Esophagus muscularis mucosa (tissue), 4 donors: ENCODE measurements around the gene SETBP1. TPM values are rescaled to one million over a fixed set of nuclear protein-coding genes. Genes with fewer than 3 reads are reported as not detected.
A peak's percentile ranks its signal among the peaks of the same experiment; 100 is the strongest.

ENCODE experiments used
- DNase-seq: peaks from one replicate; pipeline ENCODE4 v3.0.0-alpha.2; 2017; ENCODE audit errors: extremely low spot score
- H3K27ac ChIP-seq, 4 donors: fragments of 200-600 bp; sonication (generic); replicated peaks in 1 of 4; 1 replicate in 3 of 4; 2 replicates in 1 of 4; pipeline ENCODE4 v1.5.1; 2016 to 2019; ENCODE audit warnings: mild to moderate bottlenecking in 1 of 4
- H3K27me3 ChIP-seq, 4 donors: fragments of 200-600 bp; sonication (generic); one replicate each; pipeline versions ENCODE4 v1.5.1 to v1.6.0; 2016 to 2019
- H3K36me3 ChIP-seq, 4 donors: fragments of 200-600 bp; sonication (generic); one replicate each; pipeline ENCODE4 v1.5.1; 2016 to 2019
- H3K4me1 ChIP-seq, 4 donors: fragments of 200-600 bp; sonication (generic); one replicate each; pipeline ENCODE4 v1.5.1; 2016 to 2019
- H3K4me3 ChIP-seq, 4 donors: fragments of 200-600 bp; sonication (generic); 1 replicate in 2 of 4; 2 replicates in 2 of 4; pipeline ENCODE4 v1.5.1; 2016 to 2019; ENCODE audit warnings: mild to moderate bottlenecking in 4 of 4, moderate library complexity in 1 of 4
- H3K9me3 ChIP-seq, 4 donors: fragments of 200-600 bp; sonication (generic); 1 replicate in 3 of 4; 2 replicates in 1 of 4; pipeline ENCODE4 v1.5.1; 2016 to 2019
- EP300 ChIP-seq: sonication (generic); formaldehyde crosslinking; IDR thresholded peaks from one replicate; pipeline ENCODE4 v1.6.1; 2017; ENCODE audit warnings: antibody characterized with exemption
- POLR2A ChIP-seq: fragments of 450-650 bp; IDR thresholded peaks from one replicate; pipeline ENCODE4 v1.6.1; 2017; ENCODE audit warnings: antibody characterized with exemption, moderate library complexity, mild to moderate bottlenecking, low read depth
- POLR2AphosphoS5 ChIP-seq, 2 donors: sonication (generic); formaldehyde crosslinking; IDR thresholded peaks; one replicate each; pipeline ENCODE4 v1.6.1; 2017; ENCODE audit warnings: antibody characterized with exemption in 2 of 2
- WGBS: methylation state at CpG from one replicate; pipeline ENCODE4 v1.1.5; 2018; 5-methylcytosine and 5-hydroxymethylcytosine counted together
- intact Hi-C: fragments of 100-400 bp; cut with DNase I; formaldehyde crosslinking; loops from one replicate; pipeline ENCODE4 v1.15.1; 2023
- total RNA-seq, 4 donors: library from RNA; depleted of rRNA; stranded (reverse); fragments of >200 nt; gene quantifications; one replicate each; pipeline versions ENCODE4 v1.1.0 to v1.2.1, GENCODE V29; 2016
- TF ChIP-seq, protein P1 (sequence below), 3 experiments: fragments of 200-600 bp in 2 of 3; fragments of 450-650 bp in 1 of 3; sonication (generic) in 2 of 3; IDR thresholded peaks; one replicate each; pipeline ENCODE4 v1.5.1; 2017 to 2019; ENCODE audit warnings: antibody characterized with exemption in 3 of 3, mild to moderate bottlenecking in 2 of 3, moderate library complexity in 1 of 3

The SETBP1 gene
- total RNA-seq, 4 donors from 2014 or later = 40.9 to 86.5 (median 65.1) TPM

DNA sequence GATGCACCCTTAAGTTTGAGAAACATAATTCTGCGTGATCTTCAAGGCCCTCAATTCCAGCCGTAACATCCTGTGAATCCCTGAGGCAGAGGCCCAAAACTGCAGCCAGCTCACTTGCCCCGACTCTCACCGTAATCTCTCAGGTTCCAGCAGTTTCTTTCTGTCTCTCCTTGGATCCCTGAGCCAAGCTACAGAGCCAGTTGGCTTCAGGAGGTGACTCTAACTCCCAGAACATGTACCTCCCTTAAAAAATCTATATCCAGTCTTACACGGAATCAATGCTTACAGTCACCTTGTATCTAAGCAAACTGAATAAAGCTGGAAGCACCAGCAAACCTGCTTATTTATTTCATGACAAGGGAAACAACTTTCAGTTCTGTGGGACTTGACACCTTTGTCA, 300.4 kb downstream of the SETBP1 start:
- Histone ChIP-seq H3K27ac (no peak overlapping the region), H3K9me3 (no peaks in the 10 kb centered on the region), H3K4me3 (no peak overlapping the region), H3K36me3 (no peaks in the 10 kb centered on the region), H3K4me1 (peaks cover 0 to 6% (median 0%) of the 10 kb centered on the region in 4 donors), H3K27me3 (no peaks in the 10 kb centered on the region)
- no peak for TF ChIP-seq POLR2AphosphoS5 (IDR thresholded peaks at IDR 0.05)
- TF ChIP-seq, protein P1, sequence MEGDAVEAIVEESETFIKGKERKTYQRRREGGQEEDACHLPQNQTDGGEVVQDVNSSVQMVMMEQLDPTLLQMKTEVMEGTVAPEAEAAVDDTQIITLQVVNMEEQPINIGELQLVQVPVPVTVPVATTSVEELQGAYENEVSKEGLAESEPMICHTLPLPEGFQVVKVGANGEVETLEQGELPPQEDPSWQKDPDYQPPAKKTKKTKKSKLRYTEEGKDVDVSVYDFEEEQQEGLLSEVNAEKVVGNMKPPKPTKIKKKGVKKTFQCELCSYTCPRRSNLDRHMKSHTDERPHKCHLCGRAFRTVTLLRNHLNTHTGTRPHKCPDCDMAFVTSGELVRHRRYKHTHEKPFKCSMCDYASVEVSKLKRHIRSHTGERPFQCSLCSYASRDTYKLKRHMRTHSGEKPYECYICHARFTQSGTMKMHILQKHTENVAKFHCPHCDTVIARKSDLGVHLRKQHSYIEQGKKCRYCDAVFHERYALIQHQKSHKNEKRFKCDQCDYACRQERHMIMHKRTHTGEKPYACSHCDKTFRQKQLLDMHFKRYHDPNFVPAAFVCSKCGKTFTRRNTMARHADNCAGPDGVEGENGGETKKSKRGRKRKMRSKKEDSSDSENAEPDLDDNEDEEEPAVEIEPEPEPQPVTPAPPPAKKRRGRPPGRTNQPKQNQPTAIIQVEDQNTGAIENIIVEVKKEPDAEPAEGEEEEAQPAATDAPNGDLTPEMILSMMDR (IDR thresholded peaks at IDR 0.05) = no peak
- no peak for TF ChIP-seq POLR2A
- no peak for TF ChIP-seq EP300
- intact Hi-C loops = no loop called here
- 75% methylated on average over 5 of the region's 5 CpGs for WGBS
- peak; percentile 29 for DNase-seq

DNA sequence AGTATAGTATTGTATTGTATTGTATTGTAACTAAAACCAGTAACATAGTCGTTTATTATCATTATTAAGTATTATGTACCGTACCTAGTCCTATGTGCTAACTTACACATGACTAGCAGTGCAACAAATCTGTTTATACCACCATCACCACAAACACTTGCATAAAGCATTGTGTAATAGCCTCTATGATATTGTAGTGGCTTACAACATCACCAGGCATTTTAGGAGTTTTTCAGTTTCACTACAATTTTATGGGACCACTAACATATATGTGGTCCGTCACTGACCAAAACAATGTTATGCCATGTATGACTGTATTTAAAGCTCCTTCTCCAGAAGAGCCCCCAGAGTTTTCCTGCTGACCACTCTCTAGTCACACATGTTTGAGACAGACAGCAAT, 306.2 kb downstream of the SETBP1 start:
- intact Hi-C loops = no loop called here
- Histone ChIP-seq H3K4me1 (peaks cover 0 to 11% (median 5%) of the 10 kb centered on the region in 4 donors), H3K27ac (no peak overlapping the region), H3K4me3 (no peak overlapping the region), H3K27me3 (no peaks in the 10 kb centered on the region), H3K36me3 (no peaks in the 10 kb centered on the region), H3K9me3 (peaks cover 0 to 4% (median 0%) of the 10 kb centered on the region in 4 donors)
- TF ChIP-seq EP300 = no peak
- TF ChIP-seq POLR2A = no peak
- TF ChIP-seq, protein P1 (IDR thresholded peaks at IDR 0.05) = no peak
- TF ChIP-seq POLR2AphosphoS5 (IDR thresholded peaks at IDR 0.05) = no peak
- no peak for DNase-seq
- 87% methylated on average over 3 of the region's 3 CpGs for WGBS

DNA sequence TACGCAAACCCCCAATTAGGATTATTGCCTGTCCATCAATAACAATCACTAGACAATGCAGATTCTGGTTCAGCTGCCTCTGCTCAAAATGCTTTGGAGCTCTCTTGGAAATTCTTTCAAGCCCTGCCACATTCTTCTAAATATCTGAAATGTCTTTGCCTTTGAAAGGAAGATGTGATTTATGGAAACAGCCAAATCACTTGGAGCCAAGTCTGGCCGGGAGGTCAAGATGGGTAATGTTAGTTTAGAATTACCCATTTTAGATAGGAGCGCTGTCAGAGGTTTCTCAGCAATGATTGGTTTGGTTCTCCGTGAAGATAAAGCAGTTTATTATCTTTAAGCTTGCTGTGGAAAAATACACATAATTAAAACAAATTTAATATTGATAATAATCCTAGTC, 306.7 kb downstream of the SETBP1 start:
- Histone ChIP-seq H3K4me3 (no peak overlapping the region), H3K36me3 (no peaks in the 10 kb centered on the region), H3K9me3 (peaks cover 0 to 4% (median 0%) of the 10 kb centered on the region in 4 donors), H3K4me1 (peaks cover 0 to 11% (median 5%) of the 10 kb centered on the region in 4 donors), H3K27ac (no peak overlapping the region), H3K27me3 (no peaks in the 10 kb centered on the region)
- 76% methylated on average over 4 of the region's 4 CpGs for WGBS
- intact Hi-C loops = no loop called here
- DNase-seq = no peak
- no peak for TF ChIP-seq EP300
- TF ChIP-seq, protein P1 (IDR thresholded peaks at IDR 0.05) = no peak
- no peak for TF ChIP-seq POLR2A
- TF ChIP-seq POLR2AphosphoS5 (IDR thresholded peaks at IDR 0.05) = no peak

DNA sequence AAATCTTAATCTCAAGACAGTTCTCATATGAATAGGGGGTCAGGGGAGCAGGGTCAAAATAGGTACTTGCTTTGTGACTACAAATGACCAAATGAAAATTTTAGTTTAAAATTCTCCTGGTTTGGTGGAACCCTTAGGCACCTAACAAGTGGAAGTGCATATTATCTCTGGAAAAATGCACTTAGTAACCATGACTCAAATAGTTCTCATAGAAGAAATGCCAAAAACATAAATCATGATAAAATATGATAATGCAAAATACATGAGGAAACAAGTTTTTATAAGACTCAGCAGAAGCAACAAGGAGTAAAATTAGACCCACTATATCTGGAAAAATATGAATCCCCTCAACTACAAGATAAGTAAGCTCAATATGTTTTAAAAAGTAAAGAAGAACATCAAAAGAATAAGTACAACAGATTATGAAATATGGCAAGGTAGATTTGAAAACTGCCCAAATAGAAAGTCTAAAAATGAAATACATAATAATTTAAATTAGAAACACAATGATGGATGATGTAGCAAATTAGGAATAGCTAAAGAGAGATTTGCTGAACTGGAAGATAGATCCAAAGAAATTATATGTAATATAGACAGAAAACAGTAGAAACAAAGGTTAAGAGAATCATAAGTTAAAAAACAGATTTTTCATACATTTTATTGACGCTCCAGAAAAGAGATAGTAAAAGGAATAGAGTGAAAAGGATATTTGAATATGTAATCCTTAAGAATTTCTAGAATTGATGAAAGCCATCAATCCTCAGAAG, 308.3 kb downstream of the SETBP1 start:
- Histone ChIP-seq H3K4me3 (no peak overlapping the region), H3K4me1 (peaks cover 0 to 11% (median 5%) of the 10 kb centered on the region in 4 donors), H3K27ac (no peak overlapping the region), H3K27me3 (no peaks in the 10 kb centered on the region), H3K36me3 (no peaks in the 10 kb centered on the region), H3K9me3 (peaks cover 0 to 4% (median 0%) of the 10 kb centered on the region in 4 donors)
- intact Hi-C loops = no loop called here
- TF ChIP-seq EP300 = no peak
- TF ChIP-seq, protein P1 (IDR thresholded peaks at IDR 0.05) = no peak
- TF ChIP-seq POLR2A = no peak
- no peak for TF ChIP-seq POLR2AphosphoS5 (IDR thresholded peaks at IDR 0.05)
- DNase-seq = no peak
- 98% methylated on average over 1 of the region's 1 CpG for WGBS
